AG04450 (cell line): Measurements from ENCODE around the gene KRT40. TPM values are rescaled to one million over a fixed set of nuclear protein-coding genes. Genes with fewer than 3 reads are reported as not detected.

Experiments
- CTCF ChIA-PET: fragments of 300-600, 350-600 bp; formaldehyde crosslinking; extraction: SDS; loops from one replicate; lab custom pipeline; 2022; ENCODE audit warnings: antibody characterized with exemption, inconsistent platforms; lab: Charles Lee
- POLR2A ChIA-PET: fragments of 350-600 bp; formaldehyde crosslinking; extraction: SDS; loops from one replicate; lab custom pipeline; 2021; ENCODE audit warnings: antibody characterized with exemption, inconsistent platforms; lab: Yijun Ruan, JAX
- DNase-seq: peaks from one replicate; pipeline ENCODE4 v3.0.0-alpha.2; 2011; ENCODE audit warnings: low read depth, low spot score
- H3K27ac ChIP-seq: one replicate; pipeline ENCODE4 v1.5.1; 2012; ENCODE audit warnings: low read depth, low read length, control low read depth
- H3K27me3 ChIP-seq: one replicate; pipeline ENCODE4 v1.6.0; 2012; ENCODE audit warnings: low read length; ENCODE audit not compliant: control insufficient read depth, insufficient read depth
- H3K4me3 ChIP-seq: 2 replicates; pipeline ENCODE4 v1.5.1; 2011; ENCODE audit warnings: mild to moderate bottlenecking, low read depth, low read length, control low read depth
- H3K9me3 ChIP-seq: 2 replicates; pipeline ENCODE4 v1.5.1; 2012; ENCODE audit warnings: low read length; ENCODE audit not compliant: control insufficient read depth, insufficient read depth
- CTCF ChIP-seq: IDR thresholded peaks from 2 replicates; pipeline ENCODE4 v1.5.1; 2011; ENCODE audit warnings: low read depth, low read length, control low read depth, inconsistent platforms
- polyA plus RNA-seq: library from polyadenylated mRNA; depleted of rRNA; stranded (reverse); fragments of >200 nt; gene quantifications from 2 replicates; pipeline ENCODE4 v1.2.3, GENCODE V29; 2011

The KRT40 gene
- polyA plus RNA-seq, 1 experiment = not detected

GRCh38 chr17:41020336-41020735 lies 36.2 kb upstream of the KRT40 start:
- POLR2A ChIA-PET = no interaction called here
- CTCF ChIA-PET = no interaction called here
- Histone ChIP-seq H3K27me3 (no peaks in the 10 kb centered on the region), H3K27ac (no peak overlapping the region), H3K4me3 (no peak overlapping the region), H3K9me3 (no peaks in the 10 kb centered on the region)
- no peak for TF ChIP-seq CTCF
- DNase-seq = no peak

- no peaks in the 10 kb centered on the region for H3K9me3 ChIP-seq
- H3K27ac ChIP-seq = no peak overlapping the region
- ChIA-PET CTCF (no interaction called here), POLR2A (no interaction called here)
- no peak for DNase-seq
- no peak overlapping the region for H3K4me3 ChIP-seq
- no peaks in the 10 kb centered on the region for H3K27me3 ChIP-seq
- TF ChIP-seq CTCF = no peak
Measured at GRCh38 chr17:41019415-41019814, 35.3 kb upstream of the KRT40 start.

GRCh38 chr17:41018541-41018940 lies 34.4 kb upstream of the KRT40 start:
- H3K27me3 ChIP-seq = no peaks in the 10 kb centered on the region
- H3K27ac ChIP-seq = no peak overlapping the region
- DNase-seq = no peak
- ChIA-PET CTCF (no interaction called here), POLR2A (no interaction called here)
- no peak for TF ChIP-seq CTCF
- no peak overlapping the region for H3K4me3 ChIP-seq
- no peaks in the 10 kb centered on the region for H3K9me3 ChIP-seq

DNA sequence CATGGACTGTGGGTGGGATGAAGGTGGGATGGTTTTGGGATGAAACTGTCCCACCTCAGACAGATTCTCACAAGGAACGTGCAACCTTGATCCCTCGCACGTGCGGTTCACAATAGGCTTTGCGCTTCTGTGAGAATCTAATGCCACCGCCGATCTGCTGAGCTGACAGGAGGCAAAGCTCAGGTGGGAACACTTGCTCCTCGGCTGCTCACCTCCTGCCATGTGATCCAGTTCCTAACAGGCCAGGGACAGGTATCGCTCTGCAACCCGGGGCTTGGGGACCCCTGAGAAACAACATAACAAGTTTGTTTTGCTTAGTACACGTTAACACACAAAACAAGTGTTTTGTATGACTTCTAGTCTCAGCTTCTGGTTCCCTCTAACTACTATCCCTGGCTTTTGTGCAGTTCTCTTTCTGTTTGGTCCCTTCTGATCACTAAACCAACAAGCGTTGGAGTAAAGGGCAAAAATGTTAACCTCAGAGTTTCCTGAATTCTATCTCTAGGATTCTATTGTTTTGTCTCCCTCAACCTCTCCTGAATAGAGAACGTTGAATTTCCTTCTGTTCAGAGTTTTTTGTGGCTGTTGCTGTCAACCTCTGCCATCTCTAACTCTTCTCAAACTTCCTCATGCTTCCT lies 32.6 kb upstream of the KRT40 start:
- CTCF ChIA-PET = no interaction called here
- no peak for DNase-seq
- H3K27ac ChIP-seq = no peak overlapping the region
- no peak for TF ChIP-seq CTCF
- no peaks in the 10 kb centered on the region for H3K9me3 ChIP-seq
- no peaks in the 10 kb centered on the region for H3K27me3 ChIP-seq
- H3K4me3 ChIP-seq = no peak overlapping the region
- POLR2A ChIA-PET = no interaction called here

DNA sequence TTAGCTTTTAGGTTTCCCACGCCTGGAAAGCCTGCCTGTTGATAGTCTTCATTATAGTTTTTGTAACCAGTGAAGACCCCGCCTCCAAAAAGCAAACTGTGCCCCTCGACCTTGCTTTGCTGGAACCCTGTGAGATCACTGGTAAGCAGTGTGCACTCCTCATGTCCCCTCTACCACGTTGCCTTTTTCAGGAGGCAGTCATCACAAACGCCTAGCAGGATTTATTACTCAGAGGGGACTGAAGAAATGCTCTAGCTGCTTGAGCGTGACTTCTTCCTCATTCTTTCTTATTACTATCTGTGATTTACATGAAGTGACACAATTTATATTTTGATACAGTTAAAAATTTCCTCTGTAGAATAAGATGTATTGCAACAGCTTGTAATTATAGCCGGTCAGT lies 31.3 kb upstream of the KRT40 start:
- no peak for TF ChIP-seq CTCF

More for the DNA sequence above, 31.3 kb upstream of the KRT40 start:
- H3K9me3 ChIP-seq = no peaks in the 10 kb centered on the region
- DNase-seq = no peak
- no peaks in the 10 kb centered on the region for H3K27me3 ChIP-seq
- CTCF ChIA-PET = interaction anchor here (0.7 kb wide), 1 partner anchor 534 kb away, joined by 3 read pairs; no protein-coding TSS in a partner anchor
- POLR2A ChIA-PET = no interaction called here
- H3K27ac ChIP-seq = no peak overlapping the region
- no peak overlapping the region for H3K4me3 ChIP-seq
